IMR-90 (cell line): Measurements from ENCODE around the gene ALPK3. TPM values are rescaled to one million over a fixed set of nuclear protein-coding genes. Genes with fewer than 3 reads are reported as not detected.

Experiments used
- ATAC-seq: fragments of 200-7000 bp; cut with Tn5 transposase; 2 replicates; pipeline ENCODE4 v1.9.1; 2020; ENCODE audit warnings: low read depth, mild to moderate bottlenecking, moderate library complexity
- BruUV-seq: library from RNA; stranded (reverse); fragments of 400-500 nt; replicated peaks from 2 replicates; lab custom pipeline; 2021; lab: Mats Ljungman, UMichigan
- CTCF ChIA-PET: fragments of 300-600 bp; formaldehyde crosslinking; extraction: SDS; loops from one replicate; lab custom pipeline; 2021; ENCODE audit warnings: antibody characterized with exemption; lab: Yijun Ruan, JAX
- POLR2A ChIA-PET: fragments of 300-600 bp; sonication (Branson Sonifier 250); formaldehyde crosslinking; loops from one replicate; lab custom pipeline; 2022; ENCODE audit warnings: antibody characterized with exemption; ENCODE audit not compliant: unreplicated experiment; lab: Charles Lee
- DNase-seq: peaks from one replicate; pipeline ENCODE4 v3.0.0; 2013
- H2AFZ ChIP-seq: replicated peaks from 2 replicates; pipeline ENCODE3; 2013; ENCODE audit warnings: low read length, mild to moderate bottlenecking; ENCODE audit not compliant: poor library complexity
- H2AK5ac ChIP-seq: 2 replicates; pipeline ENCODE4 v1.6.1; 2013; ENCODE audit warnings: low read depth, low read length, inconsistent platforms
- H2AK9ac ChIP-seq: replicated peaks from 2 replicates; pipeline ENCODE3; 2013; ENCODE audit warnings: mild to moderate bottlenecking, low read depth, low read length, moderate library complexity; ENCODE audit not compliant: poor library complexity
- H2BK120ac ChIP-seq: 2 replicates; pipeline ENCODE4 v1.6.1; 2013; ENCODE audit warnings: low read depth, low read length, inconsistent platforms
- H2BK15ac ChIP-seq: 3 replicates; pipeline ENCODE4 v1.6.1; 2013; ENCODE audit warnings: low read depth, low read length, inconsistent platforms
- H2BK20ac ChIP-seq: 2 replicates; pipeline ENCODE4 v1.6.1; 2013; ENCODE audit warnings: low read depth, mild to moderate bottlenecking, inconsistent platforms, low read length, moderate library complexity
- H2BK5ac ChIP-seq: 2 replicates; pipeline ENCODE4 v1.6.1; 2013; ENCODE audit warnings: mild to moderate bottlenecking, low read depth, low read length, inconsistent platforms; ENCODE audit not compliant: poor library complexity, severe bottlenecking
- H3K14ac ChIP-seq: replicated peaks from 2 replicates; pipeline ENCODE4 v1.6.1; 2013; ENCODE audit warnings: low read depth, low read length, inconsistent platforms
- H3K18ac ChIP-seq: 2 replicates; pipeline ENCODE4 v1.6.1; 2013; ENCODE audit warnings: low read depth, low read length, control low read depth
- H3K23ac ChIP-seq: 2 replicates; pipeline ENCODE4 v1.6.1; 2013; ENCODE audit warnings: low read depth, low read length, inconsistent platforms
- H3K27ac ChIP-seq: 2 replicates; pipeline ENCODE4 v1.5.1; 2013; ENCODE audit warnings: mild to moderate bottlenecking, control low read depth, low read length; ENCODE audit not compliant: insufficient read depth
- H3K27me3 ChIP-seq: 2 replicates; pipeline ENCODE4 v1.6.1; 2013; ENCODE audit warnings: low read length; ENCODE audit not compliant: control insufficient read depth, insufficient read depth
- H3K36me3 ChIP-seq: 2 replicates; pipeline ENCODE4 v1.6.1; 2013; ENCODE audit warnings: low read length, mixed read lengths; ENCODE audit not compliant: control insufficient read depth, insufficient read depth
- H3K4ac ChIP-seq: 2 replicates; pipeline ENCODE4 v1.6.1; 2013; ENCODE audit warnings: low read depth, low read length, inconsistent platforms
- H3K4me1 ChIP-seq: 2 replicates; pipeline ENCODE4 v1.6.1; 2013; ENCODE audit warnings: low read length, mixed read lengths; ENCODE audit not compliant: control insufficient read depth, insufficient read depth
- H3K4me2 ChIP-seq: 2 replicates; pipeline ENCODE4 v1.6.1; 2013; ENCODE audit warnings: low read depth, mild to moderate bottlenecking, control low read depth, low read length, moderate library complexity
- H3K4me3 ChIP-seq: 2 replicates; pipeline ENCODE4 v1.5.1; 2013; ENCODE audit warnings: low read depth, mild to moderate bottlenecking, control low read depth, low read length, moderate library complexity; ENCODE audit not compliant: insufficient read depth
- H3K56ac ChIP-seq: 2 replicates; pipeline ENCODE4 v1.6.1; 2013; ENCODE audit warnings: low read length, inconsistent platforms; ENCODE audit not compliant: insufficient read depth; ENCODE audit errors: extremely low read depth
- H3K79me1 ChIP-seq, 2 experiments: 2 replicates each; pipeline ENCODE4 v1.6.1; 2013; ENCODE audit warnings: low read length in 2 of 2, inconsistent platforms in 1 of 2, low read depth in 1 of 2
- H3K9ac ChIP-seq: 2 replicates; pipeline ENCODE4 v1.6.1; 2013; ENCODE audit warnings: low read depth, low read length, control low read depth
- H3K9me1 ChIP-seq: 2 replicates; pipeline ENCODE4 v1.6.1; 2013; ENCODE audit warnings: low read length, inconsistent platforms; ENCODE audit not compliant: insufficient read depth
- H3K9me3 ChIP-seq: 2 replicates; pipeline ENCODE4 v1.6.1; 2013; ENCODE audit warnings: low read length; ENCODE audit not compliant: control insufficient read depth, insufficient read depth
- H4K20me1 ChIP-seq: 2 replicates; pipeline ENCODE4 v1.6.1; 2013; ENCODE audit warnings: low read length, inconsistent platforms; ENCODE audit not compliant: insufficient read depth
- H4K5ac ChIP-seq: 2 replicates; pipeline ENCODE4 v1.6.1; 2013; ENCODE audit warnings: mild to moderate bottlenecking, low read depth, low read length, control low read depth
- H4K8ac ChIP-seq, 2 experiments: 2 replicates each; pipeline ENCODE4 v1.6.1; 2013; ENCODE audit warnings: low read depth in 2 of 2, low read length in 2 of 2, control low read depth in 1 of 2, inconsistent platforms in 1 of 2
- H4K91ac ChIP-seq: 2 replicates; pipeline ENCODE4 v1.6.1; 2013; ENCODE audit warnings: low read depth, low read length, inconsistent platforms; ENCODE audit not compliant: insufficient read depth
- BHLHE40 ChIP-seq: fragments of 150-350 bp; IDR thresholded peaks from 2 replicates; pipeline ENCODE4 v1.6.1; 2016; ENCODE audit warnings: mild to moderate bottlenecking, low read depth, low read length
- CEBPB ChIP-seq: IDR thresholded peaks from 2 replicates; pipeline ENCODE4 v1.6.1; 2012; ENCODE audit warnings: low read depth, low read length, improper control_type of control experiment
- CHD1 ChIP-seq: IDR thresholded peaks from 2 replicates; pipeline ENCODE4 v1.6.1; 2012; ENCODE audit warnings: low read depth, low read length, improper control_type of control experiment
- ELK1 ChIP-seq: fragments of 150-350 bp; IDR thresholded peaks from 2 replicates; pipeline ENCODE4 v1.6.1; 2016; ENCODE audit warnings: low read depth, mild to moderate bottlenecking, low read length, moderate library complexity, borderline replicate concordance
- FOS ChIP-seq: fragments of 150-350 bp; IDR thresholded peaks from 2 replicates; pipeline ENCODE4 v1.6.1; 2016; ENCODE audit warnings: low read depth, low read length
- MAFK ChIP-seq: IDR thresholded peaks from 2 replicates; pipeline ENCODE4 v1.6.1; 2012; ENCODE audit warnings: low read depth, low read length, improper control_type of control experiment
- MAZ ChIP-seq: IDR thresholded peaks from 2 replicates; pipeline ENCODE4 v1.6.1; 2012; ENCODE audit warnings: low read depth, mild to moderate bottlenecking, low read length, improper control_type of control experiment, moderate library complexity, borderline replicate concordance
- MXI1 ChIP-seq: IDR thresholded peaks from 2 replicates; pipeline ENCODE4 v1.6.1; 2012; ENCODE audit warnings: low read depth, mild to moderate bottlenecking, low read length, moderate library complexity, borderline replicate concordance
- NFE2L2 ChIP-seq: fragments of 150-350 bp; IDR thresholded peaks from 2 replicates; pipeline ENCODE4 v1.6.1; 2016; ENCODE audit warnings: low read depth, mild to moderate bottlenecking, low read length
- POLR2A ChIP-seq: IDR thresholded peaks from 2 replicates; pipeline ENCODE4 v1.6.1; 2012; ENCODE audit warnings: mild to moderate bottlenecking, low read depth, low read length
- RAD21 ChIP-seq: IDR thresholded peaks from 2 replicates; pipeline ENCODE4 v1.6.1; 2012; ENCODE audit warnings: low read length, improper control_type of control experiment
- RCOR1 ChIP-seq: IDR thresholded peaks from 2 replicates; pipeline ENCODE4 v1.6.1; 2012; ENCODE audit warnings: mild to moderate bottlenecking, low read length, improper control_type of control experiment; ENCODE audit not compliant: insufficient replicate concordance
- RFX5 ChIP-seq: IDR thresholded peaks from 2 replicates; pipeline ENCODE4 v1.8.0; 2012; ENCODE audit warnings: low read depth, mild to moderate bottlenecking, low read length, moderate library complexity
- SMC3 ChIP-seq: fragments of 150-350 bp; IDR thresholded peaks from 2 replicates; pipeline ENCODE4 v1.6.1; 2016; ENCODE audit warnings: low read depth, mild to moderate bottlenecking, antibody characterized with exemption, low read length, moderate library complexity
- WGBS, 2 experiments: methylation state at CpG; one replicate each; pipeline versions ENCODE4 v1.1.5 to v1.1.7; 2013; ENCODE audit warnings: missing lambda C conversion rate in 2 of 2; ENCODE audit not compliant: insufficient read length in 1 of 2; ENCODE audit errors: extremely low coverage in 2 of 2; 5-methylcytosine and 5-hydroxymethylcytosine counted together
- dilution Hi-C: fragments of 300-500 bp; cut with HindIII; formaldehyde crosslinking; loops from one replicate; pipeline ENCODE4 v1.14.3; 2018; ENCODE audit warnings: low sequenced_read_pairs; ENCODE audit not compliant: unreplicated experiment
- in situ Hi-C: fragments of 300-500 bp; cut with MboI; formaldehyde crosslinking; loops from 3 replicates; pipeline ENCODE4 v1.14.3; 2019; ENCODE audit warnings: low sequenced_read_pairs, inconsistent platforms, mixed read lengths
- intact Hi-C: fragments of 100-400 bp; cut with micrococcal nuclease; formaldehyde crosslinking; loops from 2 replicates; pipeline ENCODE4 v1.10.0; 2022
- polyA plus RNA-seq, 3 experiments: library from polyadenylated mRNA; depleted of rRNA; stranded (reverse); fragments of >200 nt; gene quantifications; 2 replicates each; pipeline ENCODE4 v1.2.3, GENCODE V29; 2012; ENCODE audit warnings: low replicate concordance in 1 of 3
- total RNA-seq: library from RNA; depleted of rRNA; stranded (reverse); fragments of >200 nt; gene quantifications from 2 replicates; pipeline ENCODE4 v1.2.3, GENCODE V29; 2012
- TF ChIP-seq, protein P1 (sequence below): conservative IDR thresholded peaks from 2 replicates; pipeline ENCODE4 v1.5.1; 2012; ENCODE audit warnings: mild to moderate bottlenecking, low read depth, low read length, improper control_type of control experiment
- TF ChIP-seq, protein P2 (sequence below): fragments of 150-350 bp; IDR thresholded peaks from 2 replicates; pipeline ENCODE4 v1.6.1; 2017; ENCODE audit warnings: mild to moderate bottlenecking, antibody characterized with exemption, low read length, low read depth

ALPK3 gene
- total and polyA plus RNA-seq, 2 of the 4 experiments (the other 2 are of a cell fraction), result under 0.01 to 0.26 TPM

GRCh38 chr15:84789762-84790161, 27.4 kb upstream of the ALPK3 start:
- CTCF ChIA-PET, result interaction anchor here (0.7 kb wide), 1 partner anchor 14 kb away, joined by 4 read pairs; no protein-coding TSS in a partner anchor
- H3K18ac ChIP-seq, result no peak overlapping the region
- H3K9me1 ChIP-seq, result peaks cover 19% of the 10 kb centered on the region
- no peak overlapping the region for H4K8ac ChIP-seq
- H3K27ac ChIP-seq, result no peak overlapping the region
- no peak overlapping the region for H3K14ac ChIP-seq
- H3K4me2 ChIP-seq, result no peak overlapping the region
- no peak overlapping the region for H2AFZ ChIP-seq
- no peak overlapping the region for H3K4ac ChIP-seq
- H3K4me1 ChIP-seq, result peaks cover 4% of the 10 kb centered on the region
- in situ Hi-C loops (no loop called here), dilution Hi-C loops (no loop called here), intact Hi-C loops (no loop called here)
- no peak overlapping the region for H3K56ac ChIP-seq
- H4K5ac ChIP-seq, result no peak overlapping the region
- TF ChIP-seq CHD1 (no peak), RAD21 (no peak), MAZ (no peak), RFX5 (no peak), SMC3 (no peak), MXI1 (no peak), RCOR1 (no peak), ELK1 (no peak), NFE2L2 (no peak), POLR2A (no peak), CEBPB (no peak), FOS (no peak), BHLHE40 (no peak), MAFK (no peak)
- TF ChIP-seq, protein P1, sequence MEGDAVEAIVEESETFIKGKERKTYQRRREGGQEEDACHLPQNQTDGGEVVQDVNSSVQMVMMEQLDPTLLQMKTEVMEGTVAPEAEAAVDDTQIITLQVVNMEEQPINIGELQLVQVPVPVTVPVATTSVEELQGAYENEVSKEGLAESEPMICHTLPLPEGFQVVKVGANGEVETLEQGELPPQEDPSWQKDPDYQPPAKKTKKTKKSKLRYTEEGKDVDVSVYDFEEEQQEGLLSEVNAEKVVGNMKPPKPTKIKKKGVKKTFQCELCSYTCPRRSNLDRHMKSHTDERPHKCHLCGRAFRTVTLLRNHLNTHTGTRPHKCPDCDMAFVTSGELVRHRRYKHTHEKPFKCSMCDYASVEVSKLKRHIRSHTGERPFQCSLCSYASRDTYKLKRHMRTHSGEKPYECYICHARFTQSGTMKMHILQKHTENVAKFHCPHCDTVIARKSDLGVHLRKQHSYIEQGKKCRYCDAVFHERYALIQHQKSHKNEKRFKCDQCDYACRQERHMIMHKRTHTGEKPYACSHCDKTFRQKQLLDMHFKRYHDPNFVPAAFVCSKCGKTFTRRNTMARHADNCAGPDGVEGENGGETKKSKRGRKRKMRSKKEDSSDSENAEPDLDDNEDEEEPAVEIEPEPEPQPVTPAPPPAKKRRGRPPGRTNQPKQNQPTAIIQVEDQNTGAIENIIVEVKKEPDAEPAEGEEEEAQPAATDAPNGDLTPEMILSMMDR, result no peak
- TF ChIP-seq, protein P2, sequence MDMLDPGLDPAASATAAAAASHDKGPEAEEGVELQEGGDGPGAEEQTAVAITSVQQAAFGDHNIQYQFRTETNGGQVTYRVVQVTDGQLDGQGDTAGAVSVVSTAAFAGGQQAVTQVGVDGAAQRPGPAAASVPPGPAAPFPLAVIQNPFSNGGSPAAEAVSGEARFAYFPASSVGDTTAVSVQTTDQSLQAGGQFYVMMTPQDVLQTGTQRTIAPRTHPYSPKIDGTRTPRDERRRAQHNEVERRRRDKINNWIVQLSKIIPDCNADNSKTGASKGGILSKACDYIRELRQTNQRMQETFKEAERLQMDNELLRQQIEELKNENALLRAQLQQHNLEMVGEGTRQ, result no peak
- no peak overlapping the region for H3K4me3 ChIP-seq
- peaks cover 46% of the 10 kb centered on the region for H4K20me1 ChIP-seq
- H2BK120ac ChIP-seq, result no peak overlapping the region
- peaks cover 21% of the 10 kb centered on the region for H3K36me3 ChIP-seq
- no peak overlapping the region for H3K23ac ChIP-seq
- H2AK9ac ChIP-seq, result no peak overlapping the region
- DNase-seq, result no peak
- no peaks in the 10 kb centered on the region for H3K27me3 ChIP-seq
- no TSS peak for BruUV-seq
- no peak overlapping the region for H2BK15ac ChIP-seq
- H3K9me3 ChIP-seq, result no peaks in the 10 kb centered on the region
- no peak overlapping the region for H2BK20ac ChIP-seq
- POLR2A ChIA-PET, result interaction anchor here (0.5 kb wide), 1 partner anchor 74 kb away, joined by 4 read pairs; no protein-coding TSS in a partner anchor
- no peak for ATAC-seq
- H2BK5ac ChIP-seq, result no peak overlapping the region
- no peak overlapping the region for H4K91ac ChIP-seq
- peaks cover 30 to 73% of the 10 kb centered on the region in 2 experiments for H3K79me1 ChIP-seq
- no CpG with 5 or more reads among the region's 5 CpGs for WGBS, 2 experiments
- H3K9ac ChIP-seq, result no peak overlapping the region
- H2AK5ac ChIP-seq, result no peak overlapping the region
